ENCODE results near the gene RTBDN.
A peak's percentile ranks its signal among the peaks of the same experiment; 100 is the strongest.

RTBDN gene

GRCh38 chr19:12782174-12782423 lies 52.3 kb downstream of the RTBDN start:
- Histone ChIP-seq H3K4me3 (replicated peaks; ENCODE audit: low read depth, low read length) (peak overlapping the region; percentile 57), H3K27me3 (replicated peaks; ENCODE audit: control insufficient read depth, insufficient read depth, low read length) (no peaks in the 10 kb centered on the region), H3K36me3 (ENCODE audit: control insufficient read depth, insufficient read depth, low read length) (no peaks in the 10 kb centered on the region)
- TF ChIP-seq CTCF (IDR thresholded peaks at IDR 0.05; ENCODE audit: insufficient read depth, low read length, poor library complexity, severe bottlenecking) = no peak
- no peak for DNase-seq (ENCODE audit: extremely low read depth, insufficient read length)

GRCh38 chr19:12779162-12779993 lies 55.0 kb downstream of the RTBDN start:
- peak; percentile 31 for TF ChIP-seq CTCF (IDR thresholded peaks at IDR 0.05; ENCODE audit: insufficient read depth, low read length, poor library complexity, severe bottlenecking)
- peak; percentile 56 for DNase-seq (ENCODE audit: extremely low read depth, insufficient read length)
- H3K4me3 ChIP-seq (replicated peaks; ENCODE audit: low read depth, low read length) = peak overlapping the region; percentile 75
- H3K36me3 ChIP-seq (ENCODE audit: control insufficient read depth, insufficient read depth, low read length) = no peaks in the 10 kb centered on the region
- H3K27me3 ChIP-seq (replicated peaks; ENCODE audit: control insufficient read depth, insufficient read depth, low read length) = no peaks in the 10 kb centered on the region

- no peak for TF ChIP-seq CTCF (IDR thresholded peaks at IDR 0.05; ENCODE audit: insufficient read depth, low read length, poor library complexity, severe bottlenecking)
- Histone ChIP-seq H3K27me3 (replicated peaks; ENCODE audit: control insufficient read depth, insufficient read depth, low read length) (no peaks in the 10 kb centered on the region), H3K4me3 (replicated peaks; ENCODE audit: low read depth, low read length) (peak overlapping the region; percentile 75), H3K36me3 (ENCODE audit: control insufficient read depth, insufficient read depth, low read length) (no peaks in the 10 kb centered on the region)
- no peak for DNase-seq (ENCODE audit: extremely low read depth, insufficient read length)
These were observed 55.5 kb downstream of the RTBDN start for GRCh38 chr19:12778905-12779161.

GRCh38 chr19:12778017-12778904 lies 56.1 kb downstream of the RTBDN start:
- DNase-seq (ENCODE audit: extremely low read depth, insufficient read length) = peak; percentile 73
- TF ChIP-seq CTCF (IDR thresholded peaks at IDR 0.05; ENCODE audit: insufficient read depth, low read length, poor library complexity, severe bottlenecking) = no peak
- H3K4me3 ChIP-seq (replicated peaks; ENCODE audit: low read depth, low read length) = peak overlapping the region; percentile 75
- no peaks in the 10 kb centered on the region for H3K27me3 ChIP-seq (replicated peaks; ENCODE audit: control insufficient read depth, insufficient read depth, low read length)
- H3K36me3 ChIP-seq (ENCODE audit: control insufficient read depth, insufficient read depth, low read length) = no peaks in the 10 kb centered on the region

- peak; percentile 99 for TF ChIP-seq CTCF (IDR thresholded peaks at IDR 0.05; ENCODE audit: insufficient read depth, low read length, poor library complexity, severe bottlenecking)
- DNase-seq (ENCODE audit: extremely low read depth, insufficient read length) = peak; percentile 87
- H3K4me3 ChIP-seq (replicated peaks; ENCODE audit: low read depth, low read length) = peak overlapping the region; percentile 75
- H3K27me3 ChIP-seq (replicated peaks; ENCODE audit: control insufficient read depth, insufficient read depth, low read length) = no peaks in the 10 kb centered on the region
- no peaks in the 10 kb centered on the region for H3K36me3 ChIP-seq (ENCODE audit: control insufficient read depth, insufficient read depth, low read length)
These were observed 57.0 kb downstream of the RTBDN start for GRCh38 chr19:12777217-12778016.
